Fibroblast of skin of back (primary cell): Measurements from ENCODE around the gene PEX11B.

Source experiments
- DNase-seq: peaks from one replicate; pipeline ENCODE4 v3.0.0-alpha.2; 2013

The PEX11B gene

GRCh38 chr1:145868232-145868631, 50.3 kb downstream of the PEX11B start:
- DNase-seq, result no peak

DNA sequence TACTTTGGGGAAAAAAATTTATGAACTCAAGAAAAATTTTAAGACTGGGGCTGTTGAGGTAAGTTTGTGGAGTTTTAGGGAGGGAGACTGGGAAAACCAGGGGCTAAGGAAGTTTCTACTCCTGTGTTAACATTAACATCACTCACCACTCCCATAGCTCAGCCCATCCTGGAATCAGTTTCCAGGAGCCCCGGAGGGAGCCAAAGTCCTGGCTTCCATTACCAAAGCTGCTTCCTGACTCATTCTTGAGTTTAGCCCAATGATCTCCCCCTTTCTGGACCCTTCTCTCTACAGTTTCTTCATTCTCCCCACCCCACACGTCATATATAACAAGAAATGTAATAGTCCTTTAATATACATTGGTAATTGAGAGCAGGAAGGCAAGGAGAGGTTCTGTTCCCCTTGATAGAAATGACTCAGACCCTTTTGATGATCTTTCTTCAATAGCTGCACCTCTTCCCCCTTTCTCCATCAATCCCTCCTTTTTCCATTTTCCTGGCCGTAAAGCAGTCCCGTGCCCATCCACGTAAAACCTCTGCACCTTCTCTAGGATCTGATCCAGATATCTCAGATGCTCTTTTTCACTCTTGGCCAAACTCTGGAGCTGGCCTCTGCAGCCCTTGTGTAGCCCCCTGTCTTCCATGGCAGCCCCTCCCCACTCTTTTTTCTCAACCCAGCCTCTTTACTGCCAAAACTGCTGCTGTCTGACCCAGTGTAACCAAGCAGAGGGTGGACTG, 55.1 kb downstream of the PEX11B start:
- no peak for DNase-seq
